Transverse colon (tissue), 4 donors: Measurements from ENCODE around the gene NUPR1.

Source experiments
- CTCF ChIP-seq, 5 experiments: fragments of 200-600 bp in 3 of 5; fragments of 450-650 bp in 2 of 5; sonication (generic) in 3 of 5; IDR thresholded peaks; 1 replicate in 2 of 5; 2 replicates in 3 of 5; pipeline ENCODE4 v1.5.1; 2016 to 2017; ENCODE audit warnings: antibody characterized with exemption in 5 of 5, inconsistent platforms in 3 of 5, mild to moderate bottlenecking in 2 of 5, moderate library complexity in 1 of 5
- EP300 ChIP-seq: sonication (generic); formaldehyde crosslinking; IDR thresholded peaks from one replicate; pipeline ENCODE4 v1.6.1; 2017; ENCODE audit warnings: antibody characterized with exemption, low read depth
- POLR2A ChIP-seq: fragments of 450-650 bp; IDR thresholded peaks from one replicate; pipeline ENCODE4 v1.6.1; 2016; ENCODE audit warnings: antibody characterized with exemption, mild to moderate bottlenecking, moderate library complexity
- POLR2AphosphoS5 ChIP-seq, 3 donors: sonication (generic); formaldehyde crosslinking; IDR thresholded peaks; one replicate each; pipeline ENCODE4 v1.6.1; 2016; ENCODE audit warnings: antibody characterized with exemption in 3 of 3

- no peak for TF ChIP-seq CTCF (IDR thresholded peaks at IDR 0.05)
- TF ChIP-seq POLR2A: no peak
- no peak for TF ChIP-seq POLR2AphosphoS5 (IDR thresholded peaks at IDR 0.05)
- no peak for TF ChIP-seq EP300
Observed at GRCh38 chr16:28556914-28557320, 18.1 kb upstream of the NUPR1 start.
